Measurements from ENCODE around the gene NTN1. TPM values are rescaled to one million over a fixed set of nuclear protein-coding genes. Genes with fewer than 3 reads are reported as not detected.
"Not testable (repeated sequence)": the region's sequence is repeated elsewhere in the genome, so short reads cannot be mapped to it uniquely, and the experiment has no call there.

The NTN1 gene
- polyA plus RNA-seq, 1 donor: 4.4 TPM

- DNase-seq: no peak
These were observed 235.0 kb downstream of the NTN1 start for GRCh38 chr17:9256361-9256750.

- DNase-seq: no peak
These were observed 235.7 kb downstream of the NTN1 start for GRCh38 chr17:9256751-9257629.

- not testable (repeated sequence) for DNase-seq
These were observed 236.3 kb downstream of the NTN1 start for GRCh38 chr17:9257630-9257965.

GRCh38 chr17:9258115-9259015, 237.1 kb downstream of the NTN1 start:
- no peak for DNase-seq

GRCh38 chr17:9259419-9259818, 238.1 kb downstream of the NTN1 start:
- no peak for DNase-seq

- DNase-seq: no peak
These were observed 240.0 kb downstream of the NTN1 start for GRCh38 chr17:9261081-9262012.

- no peak for DNase-seq
These were observed 244.8 kb downstream of the NTN1 start for GRCh38 chr17:9266031-9266680.

GRCh38 chr17:9266697-9267117, 245.4 kb downstream of the NTN1 start:
- no peak for DNase-seq

- no peak for DNase-seq
These were observed 247.2 kb downstream of the NTN1 start for GRCh38 chr17:9268546-9268945.

- DNase-seq: no peak
These were observed 248.2 kb downstream of the NTN1 start for GRCh38 chr17:9269350-9270035.

GRCh38 chr17:9270921-9271320, 249.6 kb downstream of the NTN1 start:
- DNase-seq: no peak

- DNase-seq: no peak
These were observed 250.7 kb downstream of the NTN1 start for GRCh38 chr17:9271989-9272388.

GRCh38 chr17:9272501-9273200, 251.3 kb downstream of the NTN1 start:
- peak; percentile 42 for DNase-seq

- peak; percentile 43 for DNase-seq
These were observed 252.4 kb downstream of the NTN1 start for GRCh38 chr17:9273428-9274391.

GRCh38 chr17:9274973-9275372, 253.7 kb downstream of the NTN1 start:
- DNase-seq: no peak

- no peak for DNase-seq
These were observed 258.6 kb downstream of the NTN1 start for GRCh38 chr17:9279893-9280292.

- DNase-seq: no peak
These were observed 262.6 kb downstream of the NTN1 start for GRCh38 chr17:9283909-9284308.

- DNase-seq: no peak
These were observed 263.6 kb downstream of the NTN1 start for GRCh38 chr17:9284884-9285283.

Measured in hindlimb muscle (tissue), 1 donor.